B cell (primary cell): ENCODE measurements around the gene TAPBPL. TPM values are rescaled to one million over a fixed set of nuclear protein-coding genes. Genes with fewer than 3 reads are reported as not detected.

Experiments used
- ATAC-seq: fragments of 200-7000 bp; cut with Tn5 transposase; one replicate; pipeline ENCODE4 v1.10.0; 2021; ENCODE audit warnings: low read depth, mild to moderate bottlenecking, moderate number of reproducible peaks, moderate library complexity
- CTCF ChIA-PET: fragments of 350-600 bp; sonication (Branson Sonifier 250); formaldehyde crosslinking; loops from one replicate; lab custom pipeline; 2021; ENCODE audit warnings: antibody characterized with exemption, inconsistent platforms; lab: Charles Lee
- POLR2A ChIA-PET: fragments of 350-600 bp; sonication (Branson Sonifier 250); formaldehyde crosslinking; loops from one replicate; lab custom pipeline; 2021; ENCODE audit warnings: antibody characterized with exemption; lab: Charles Lee
- DNase-seq: peaks from one replicate; pipeline ENCODE4 v3.0.0; 2013
- H2AFZ ChIP-seq: 2 replicates; pipeline ENCODE4 v1.6.1; 2012; ENCODE audit warnings: mild to moderate bottlenecking, low read depth, low read length; ENCODE audit not compliant: insufficient read depth, poor library complexity, severe bottlenecking
- H3K27ac ChIP-seq, 2 donors: 1 replicate in 1 of 2; 2 replicates in 1 of 2; pipeline ENCODE4 v1.5.1; 2012 to 2013; ENCODE audit warnings: low read length in 2 of 2, mild to moderate bottlenecking in 2 of 2, moderate library complexity in 1 of 2
- H3K27me3 ChIP-seq, 4 experiments: fragments of 200-600 bp in 1 of 4; sonication (generic) in 1 of 4; replicated peaks in 1 of 4; 1 replicate in 2 of 4; 2 replicates in 2 of 4; pipeline versions ENCODE4 v1.6.1 to v1.7.0; 2013 to 2016; ENCODE audit warnings: low read length in 3 of 4, mild to moderate bottlenecking in 2 of 4, mixed read lengths in 1 of 4, moderate library complexity in 1 of 4; ENCODE audit not compliant: insufficient read depth in 4 of 4, control insufficient read depth in 3 of 4; ENCODE audit errors: control extremely low read depth in 1 of 4
- H3K36me3 ChIP-seq, 2 experiments: replicated peaks in 1 of 2; 1 replicate in 1 of 2; 2 replicates in 1 of 2; pipeline versions ENCODE4 v1.6.1 to v1.7.1; 2013; ENCODE audit warnings: low read length in 1 of 2; ENCODE audit not compliant: insufficient read depth in 2 of 2, control insufficient read depth in 1 of 2; ENCODE audit errors: control extremely low read depth in 1 of 2, extremely low read depth in 1 of 2
- H3K4me1 ChIP-seq, 2 donors: fragments of 200-600 bp in 1 of 2; sonication (generic) in 1 of 2; 1 replicate in 1 of 2; 2 replicates in 1 of 2; pipeline versions ENCODE4 v1.5.1 to v1.6.1; 2013 to 2017; ENCODE audit warnings: low read length in 2 of 2; ENCODE audit not compliant: control insufficient read depth in 2 of 2, insufficient read depth in 2 of 2
- H3K4me2 ChIP-seq: replicated peaks from 2 replicates; pipeline ENCODE3; 2012; ENCODE audit warnings: mild to moderate bottlenecking, low read depth, low read length; ENCODE audit not compliant: poor library complexity, severe bottlenecking
- H3K4me3 ChIP-seq, 5 experiments: fragments of 200-600 bp in 1 of 5; sonication (generic) in 1 of 5; 1 replicate in 3 of 5; 2 replicates in 2 of 5; pipeline versions ENCODE4 v1.5.1 to v1.7.0; 2011 to 2016; ENCODE audit warnings: low read length in 4 of 5, mild to moderate bottlenecking in 4 of 5, low read depth in 2 of 5, control low read depth in 1 of 5, moderate library complexity in 1 of 5; ENCODE audit not compliant: insufficient read depth in 1 of 5; ENCODE audit errors: control extremely low read depth in 1 of 5, extremely low read depth in 1 of 5
- H3K79me2 ChIP-seq: fragments of 200-600 bp; sonication (generic); one replicate; pipeline ENCODE4 v1.6.0; 2016; ENCODE audit warnings: low read length; ENCODE audit not compliant: control insufficient read depth, insufficient read depth
- H3K9ac ChIP-seq: fragments of 200-600 bp; sonication (generic); 2 replicates; pipeline ENCODE4 v1.6.1; 2017; ENCODE audit warnings: mild to moderate bottlenecking, low read length, moderate library complexity
- H3K9me3 ChIP-seq, 3 donors: one replicate each; pipeline versions ENCODE4 v1.6.1 to v1.7.1; 2013; ENCODE audit warnings: low read length in 2 of 3; ENCODE audit not compliant: control insufficient read depth in 2 of 3, insufficient read depth in 1 of 3; ENCODE audit errors: control extremely low read depth in 1 of 3
- H4K20me1 ChIP-seq: 2 replicates; pipeline ENCODE4 v1.6.0; 2012; ENCODE audit warnings: mild to moderate bottlenecking, low read length; ENCODE audit not compliant: insufficient read depth, control insufficient read depth, poor library complexity, severe bottlenecking
- H3K27ac Mint-ChIP-seq: one replicate; pipeline ENCODE4 v1.8.0; 2021; ENCODE audit warnings: mixed read lengths
- H3K27me3 Mint-ChIP-seq: one replicate; pipeline ENCODE4 v1.8.0; 2021; ENCODE audit warnings: mixed read lengths
- H3K4me1 Mint-ChIP-seq: one replicate; pipeline ENCODE4 v1.8.0; 2021; ENCODE audit warnings: mixed read lengths
- H3K4me3 Mint-ChIP-seq: one replicate; pipeline ENCODE4 v1.8.0; 2021; ENCODE audit warnings: mixed read lengths
- H3K9me3 Mint-ChIP-seq: one replicate; pipeline ENCODE4 v1.8.0; 2022; ENCODE audit warnings: mixed read lengths; ENCODE audit not compliant: insufficient read depth
- EZH2 ChIP-seq: IDR thresholded peaks from 2 replicates; pipeline ENCODE4 v1.6.1; 2012; ENCODE audit warnings: borderline replicate concordance, low read depth, mild to moderate bottlenecking, moderate library complexity, low read length; ENCODE audit not compliant: insufficient read depth, poor library complexity, severe bottlenecking
- WGBS: methylation state at CpG from one replicate; pipeline ENCODE4 v1.1.5; 2013; ENCODE audit warnings: missing lambda C conversion rate; ENCODE audit not compliant: insufficient coverage; 5-methylcytosine and 5-hydroxymethylcytosine counted together
- intact Hi-C: fragments of 100-400 bp; cut with micrococcal nuclease; formaldehyde crosslinking; loops from one replicate; pipeline ENCODE4 v1.10.0; 2022
- polyA plus RNA-seq: library from polyadenylated mRNA; depleted of rRNA; stranded (reverse); fragments of >200 nt; gene quantifications from 2 replicates; pipeline ENCODE4 v1.2.3, GENCODE V29; 2012
- total RNA-seq, 2 donors: library from RNA; stranded (reverse); fragments of 120-200 nt in 1 of 2; gene quantifications; 1 replicate in 1 of 2; 2 replicates in 1 of 2; pipeline versions ENCODE4 v1.2.3 to v1.2.4, GENCODE V29; 2013 to 2022
- TF ChIP-seq, protein P1 (sequence below): fragments of 200-600 bp; IDR thresholded peaks from one replicate; pipeline ENCODE4 v1.8.0; 2022; ENCODE audit warnings: antibody characterized with exemption, mild to moderate bottlenecking

TAPBPL gene
- total and polyA plus RNA-seq, 2 donors (not counting 1 experiment from before 2014, with no cell fraction given): 80.5 to 103 TPM

DNA sequence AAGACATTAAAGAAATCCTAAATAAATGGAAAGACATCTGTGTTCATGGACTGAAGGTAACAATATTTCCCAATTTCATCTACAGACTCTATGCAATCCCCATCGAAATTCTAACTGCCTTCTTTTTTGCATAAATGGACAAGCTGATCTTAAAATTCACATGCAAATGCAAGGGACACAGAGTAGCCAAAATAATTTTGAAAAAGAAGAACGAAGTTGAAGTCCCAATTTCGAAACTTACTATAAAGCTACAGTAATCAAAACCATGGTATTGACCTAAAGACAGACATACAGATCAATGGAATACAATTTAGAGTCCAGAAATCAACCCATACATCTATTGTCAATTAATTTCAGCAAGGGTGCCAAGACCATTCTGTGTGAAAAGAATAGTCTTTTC is 23.5 kb upstream of the TAPBPL start:
- H3K9me3 ChIP-seq: no peaks in the 10 kb centered on the region
- ChIA-PET CTCF (interaction anchor here (0.7 to 8.3 kb wide), 5 partner anchors 16 to 109 kb away, joined by 3 to 383 read pairs (median 87); partner anchors contain the start of genes CD27, GAPDH and VAMP1), POLR2A (interaction anchor here (0.7 to 5.6 kb wide), 5 partner anchors 11 to 178 kb away, joined by 3 to 72 read pairs (median 6); partner anchors contain the start of gene CD27)
- Mint-ChIP-seq H3K4me1 (peaks cover 67% of the 10 kb centered on the region), H3K9me3 (no peaks in the 10 kb centered on the region), H3K27me3 (peaks cover 1% of the 10 kb centered on the region), H3K27ac (peak overlapping the region; percentile 94), H3K4me3 (peak overlapping the region; percentile 65)
- H4K20me1 ChIP-seq: no peaks in the 10 kb centered on the region
- ATAC-seq: no peak
- H2AFZ ChIP-seq: peak overlapping the region; percentile 26
- peak overlapping the region; percentile 71 for H3K4me2 ChIP-seq
- peak overlapping the region; percentile 99 for H3K27ac ChIP-seq
- H3K36me3 ChIP-seq: no peaks in the 10 kb centered on the region
- peaks cover 55 to 73% of the 10 kb centered on the region in 2 donors for H3K4me1 ChIP-seq
- intact Hi-C loops: no loop called here
- TF ChIP-seq, protein P1, sequence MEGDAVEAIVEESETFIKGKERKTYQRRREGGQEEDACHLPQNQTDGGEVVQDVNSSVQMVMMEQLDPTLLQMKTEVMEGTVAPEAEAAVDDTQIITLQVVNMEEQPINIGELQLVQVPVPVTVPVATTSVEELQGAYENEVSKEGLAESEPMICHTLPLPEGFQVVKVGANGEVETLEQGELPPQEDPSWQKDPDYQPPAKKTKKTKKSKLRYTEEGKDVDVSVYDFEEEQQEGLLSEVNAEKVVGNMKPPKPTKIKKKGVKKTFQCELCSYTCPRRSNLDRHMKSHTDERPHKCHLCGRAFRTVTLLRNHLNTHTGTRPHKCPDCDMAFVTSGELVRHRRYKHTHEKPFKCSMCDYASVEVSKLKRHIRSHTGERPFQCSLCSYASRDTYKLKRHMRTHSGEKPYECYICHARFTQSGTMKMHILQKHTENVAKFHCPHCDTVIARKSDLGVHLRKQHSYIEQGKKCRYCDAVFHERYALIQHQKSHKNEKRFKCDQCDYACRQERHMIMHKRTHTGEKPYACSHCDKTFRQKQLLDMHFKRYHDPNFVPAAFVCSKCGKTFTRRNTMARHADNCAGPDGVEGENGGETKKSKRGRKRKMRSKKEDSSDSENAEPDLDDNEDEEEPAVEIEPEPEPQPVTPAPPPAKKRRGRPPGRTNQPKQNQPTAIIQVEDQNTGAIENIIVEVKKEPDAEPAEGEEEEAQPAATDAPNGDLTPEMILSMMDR: no peak
- TF ChIP-seq EZH2: no peak
- H3K4me3 ChIP-seq: peak overlapping the region in 1 of 5 experiments; percentile 43
- DNase-seq: no peak
- H3K27me3 ChIP-seq: no peaks in the 10 kb centered on the region
- WGBS: no CpG with 5 or more reads among the region's 3 CpGs
- no peaks in the 10 kb centered on the region for H3K79me2 ChIP-seq
- H3K9ac ChIP-seq: peak overlapping the region; percentile 14

DNA sequence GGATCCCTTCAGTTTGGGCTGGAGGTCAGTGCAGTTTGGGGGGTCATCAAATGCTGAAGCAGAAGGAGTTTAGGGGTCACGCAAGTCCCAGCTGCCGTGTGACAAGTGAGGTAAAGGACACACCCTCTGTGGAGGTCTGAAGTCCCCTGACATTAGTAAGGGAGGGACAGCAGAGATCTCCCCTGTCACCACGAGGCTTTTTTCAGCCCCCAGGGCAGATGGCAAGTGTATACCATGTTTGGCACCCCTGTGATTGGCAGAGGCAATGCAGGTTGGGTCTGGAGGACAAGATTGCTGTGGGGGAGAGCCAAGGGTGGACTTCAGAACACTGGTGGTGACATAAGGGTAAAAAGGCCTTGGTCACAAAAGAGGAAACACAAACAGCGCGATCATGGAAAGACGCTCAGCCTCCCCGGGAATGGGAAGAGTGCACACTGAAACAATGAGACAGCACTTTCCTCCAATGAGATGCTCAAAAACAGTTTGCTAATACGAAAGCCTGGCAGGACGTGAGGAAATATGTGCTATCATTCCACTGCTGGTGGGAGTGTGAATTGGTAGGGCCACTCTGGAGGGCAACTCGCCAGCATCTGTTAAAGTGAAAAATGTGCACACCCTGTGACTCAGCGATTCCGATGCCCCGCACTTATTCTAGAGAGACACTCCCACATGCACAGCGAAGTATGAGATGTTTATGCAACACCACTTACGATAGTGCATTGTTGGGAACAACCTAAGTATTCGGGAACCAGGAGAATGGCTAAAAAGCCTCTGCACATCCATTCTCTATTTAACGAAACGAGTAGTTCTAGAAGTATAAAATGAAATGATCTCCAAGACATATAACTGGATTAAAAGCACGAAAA is 21.5 kb upstream of the TAPBPL start:
- Histone ChIP-seq H3K36me3 (no peaks in the 10 kb centered on the region), H3K9me3 (no peaks in the 10 kb centered on the region), H2AFZ (peak overlapping the region; percentile 63), H3K27me3 (no peaks in the 10 kb centered on the region), H3K4me2 (peak overlapping the region; percentile 49), H3K79me2 (no peaks in the 10 kb centered on the region), H4K20me1 (no peaks in the 10 kb centered on the region), H3K27ac (no peak overlapping the region), H3K4me1 (peaks cover 56 to 75% of the 10 kb centered on the region in 2 donors), H3K4me3 (no peak overlapping the region), H3K9ac (peak overlapping the region; percentile 36)
- peak overlapping the region; percentile 85 for H3K27ac Mint-ChIP-seq
- POLR2A ChIA-PET: interaction anchor here (0.9 kb wide), 1 partner anchor 13 kb away, joined by 3 read pairs; no protein-coding TSS in a partner anchor
- H3K4me1 Mint-ChIP-seq: peaks cover 66% of the 10 kb centered on the region
- 25% methylated on average over 9 of the region's 19 CpGs for WGBS
- H3K9me3 Mint-ChIP-seq: no peaks in the 10 kb centered on the region
- TF ChIP-seq, protein P1: no peak
- TF ChIP-seq EZH2: no peak
- H3K4me3 Mint-ChIP-seq: peak overlapping the region; percentile 75
- no peaks in the 10 kb centered on the region for H3K27me3 Mint-ChIP-seq
- ATAC-seq (no peak), DNase-seq (no peak)
- intact Hi-C loops: no loop called here
- CTCF ChIA-PET: no interaction called here
